Naive thymus-derived CD4-positive, alpha-beta T cell (primary cell): Measurements from ENCODE around the gene CDCP1. TPM values are rescaled to one million over a fixed set of nuclear protein-coding genes. Genes with fewer than 3 reads are reported as not detected.

Source experiments
- ATAC-seq: fragments of 150-1000 bp; cut with Tn5 transposase; 2 replicates; pipeline ENCODE4 v1.10.0; 2021; ENCODE audit warnings: mild to moderate bottlenecking, moderate library complexity
- CTCF ChIA-PET: fragments of 350-600 bp; sonication (Branson Sonifier 250); formaldehyde crosslinking; loops from one replicate; lab custom pipeline; 2021; ENCODE audit warnings: antibody characterized with exemption; lab: Charles Lee
- POLR2A ChIA-PET: fragments of 350-600 bp; sonication (Branson Sonifier 250); formaldehyde crosslinking; loops from one replicate; lab custom pipeline; 2021; ENCODE audit warnings: antibody characterized with exemption, inconsistent platforms; lab: Charles Lee
- DNase-seq, 9 donors: peaks; one replicate each; pipeline versions ENCODE4 v3.0.0 to v3.0.0-alpha.2; 2020 to 2022; ENCODE audit warnings: mixed read lengths in 1 of 9
- H3K27ac ChIP-seq: one replicate; pipeline ENCODE4 v1.7.0; 2013; ENCODE audit warnings: mild to moderate bottlenecking, low read depth, low read length, moderate library complexity
- H3K27me3 ChIP-seq, 2 donors: one replicate each; pipeline ENCODE4 v1.7.0; 2013; ENCODE audit warnings: low read length in 2 of 2, mild to moderate bottlenecking in 2 of 2, moderate library complexity in 2 of 2; ENCODE audit not compliant: control insufficient read depth in 2 of 2, insufficient read depth in 2 of 2
- H3K36me3 ChIP-seq, 3 experiments: 1 replicate in 2 of 3; 2 replicates in 1 of 3; pipeline ENCODE4 v1.7.0; 2013; ENCODE audit warnings: low read length in 3 of 3, mild to moderate bottlenecking in 3 of 3, moderate library complexity in 1 of 3; ENCODE audit not compliant: insufficient read depth in 3 of 3, control insufficient read depth in 2 of 3
- H3K4me1 ChIP-seq, 2 donors: one replicate each; pipeline ENCODE4 v1.7.0; 2013; ENCODE audit warnings: low read length in 2 of 2, mild to moderate bottlenecking in 2 of 2, moderate library complexity in 1 of 2; ENCODE audit not compliant: control insufficient read depth in 2 of 2, insufficient read depth in 2 of 2
- H3K4me3 ChIP-seq: 2 replicates; pipeline ENCODE4 v1.7.0; 2013; ENCODE audit warnings: mild to moderate bottlenecking, low read length
- H3K9me3 ChIP-seq, 3 experiments: 1 replicate in 2 of 3; 2 replicates in 1 of 3; pipeline ENCODE4 v1.7.0; 2013; ENCODE audit warnings: low read length in 3 of 3; ENCODE audit not compliant: control insufficient read depth in 2 of 3
- H3K27ac Mint-ChIP-seq, 9 donors: one replicate each; pipeline ENCODE4 v1.8.0; 2020 to 2022; ENCODE audit warnings: mixed read lengths in 9 of 9, mild to moderate bottlenecking in 8 of 9, moderate library complexity in 5 of 9, inconsistent platforms in 2 of 9
- H3K27me3 Mint-ChIP-seq, 5 donors: one replicate each; pipeline ENCODE4 v1.8.0; 2021 to 2022; ENCODE audit warnings: mixed read lengths in 5 of 5, mild to moderate bottlenecking in 1 of 5
- H3K36me3 Mint-ChIP-seq, 5 donors: one replicate each; pipeline ENCODE4 v1.8.0; 2020 to 2022; ENCODE audit warnings: mixed read lengths in 5 of 5, mild to moderate bottlenecking in 3 of 5, inconsistent platforms in 1 of 5
- H3K4me1 Mint-ChIP-seq, 7 donors: one replicate each; pipeline ENCODE4 v1.8.0; 2020 to 2022; ENCODE audit warnings: mixed read lengths in 7 of 7, mild to moderate bottlenecking in 3 of 7, inconsistent platforms in 1 of 7
- H3K4me3 Mint-ChIP-seq, 10 donors: one replicate each; pipeline ENCODE4 v1.8.0; 2020 to 2022; ENCODE audit warnings: mild to moderate bottlenecking in 10 of 10, mixed read lengths in 10 of 10, moderate library complexity in 6 of 10, inconsistent platforms in 2 of 10
- H3K9me3 Mint-ChIP-seq, 11 donors: one replicate each; pipeline ENCODE4 v1.8.0; 2020 to 2022; ENCODE audit warnings: mixed read lengths in 11 of 11, mild to moderate bottlenecking in 4 of 11, inconsistent platforms in 1 of 11, moderate library complexity in 1 of 11
- intact Hi-C, 2 donors: fragments of 100-400 bp; cut with micrococcal nuclease; formaldehyde crosslinking; loops; one replicate each; pipeline ENCODE4 v1.15.1; 2023
- polyA plus RNA-seq, 2 donors: library from polyadenylated mRNA; unstranded; fragments of 300-500 nt; fragmentation: Illumina TruSeq; gene quantifications; one replicate each; pipeline ENCODE4 v1.2.3, GENCODE V29; 2021
- total RNA-seq, 6 experiments: library from RNA in 5 of 6; stranded (reverse) in 5 of 6; gene quantifications; 1 replicate in 5 of 6; 2 replicates in 1 of 6; pipeline ENCODE4 v1.2.3 and lab custom pipeline; 2021 to 2026

Gene CDCP1
- total and polyA plus RNA-seq, 7 experiments from 2014 or later, result 0.05 to 7.2 (median 0.81) TPM

GRCh38 chr3:45187694-45188141 is 41.5 kb upstream of the CDCP1 start:
- H3K27ac ChIP-seq, result no peak overlapping the region
- Mint-ChIP-seq H3K36me3 (no peaks in the 10 kb centered on the region), H3K27me3 (peaks cover 0 to 18% (median 0%) of the 10 kb centered on the region in 5 donors), H3K27ac (peak overlapping the region in 1 of 9 donors; percentile 13), H3K9me3 (no peaks in the 10 kb centered on the region), H3K4me3 (no peak overlapping the region), H3K4me1 (peaks cover 0 to 29% (median 5%) of the 10 kb centered on the region in 7 donors)
- POLR2A ChIA-PET, result no interaction called here
- DNase-seq, result no peak
- no peaks in the 10 kb centered on the region for H3K36me3 ChIP-seq
- H3K27me3 ChIP-seq, result no peaks in the 10 kb centered on the region
- intact Hi-C loops, result no loop called here
- no peak overlapping the region for H3K4me3 ChIP-seq
- H3K4me1 ChIP-seq, result no peaks in the 10 kb centered on the region
- H3K9me3 ChIP-seq, result no peaks in the 10 kb centered on the region
- ATAC-seq, result no peak
- CTCF ChIA-PET, result interaction anchor here (0.6 to 1.1 kb wide), 4 partner anchors 22 to 472 kb away, joined by 3 to 5 read pairs (median 4); no protein-coding TSS in a partner anchor

DNA sequence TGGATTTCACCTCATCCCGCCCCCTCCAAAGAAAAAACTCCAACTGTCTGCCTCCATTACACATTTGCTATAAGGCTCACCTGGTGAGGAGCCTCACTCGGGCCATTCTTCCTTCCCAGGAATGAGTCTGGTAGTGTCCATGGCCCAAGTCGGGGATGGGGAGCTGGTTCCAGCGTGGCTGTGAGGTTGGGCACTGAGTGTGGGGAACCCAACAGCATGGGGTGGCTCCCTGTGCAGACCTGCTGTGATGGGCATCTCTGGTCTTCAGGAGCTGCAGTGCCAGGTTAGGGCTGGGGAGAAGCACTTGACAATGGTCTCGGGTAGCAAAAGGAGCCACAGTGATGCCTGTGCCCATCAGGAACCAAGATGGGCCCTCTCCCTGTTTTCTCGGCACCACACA is 40.7 kb upstream of the CDCP1 start:
- DNase-seq (no peak), ATAC-seq (no peak)
- Histone ChIP-seq H3K4me1 (no peaks in the 10 kb centered on the region), H3K4me3 (no peak overlapping the region), H3K27me3 (no peaks in the 10 kb centered on the region), H3K9me3 (no peaks in the 10 kb centered on the region), H3K36me3 (no peaks in the 10 kb centered on the region), H3K27ac (no peak overlapping the region)
- intact Hi-C loops, result no loop called here
- Mint-ChIP-seq H3K9me3 (no peaks in the 10 kb centered on the region), H3K27ac (peak overlapping the region in 1 of 9 donors; percentile 6), H3K36me3 (no peaks in the 10 kb centered on the region), H3K4me1 (peaks cover 0 to 26% (median 5%) of the 10 kb centered on the region in 7 donors), H3K4me3 (no peak overlapping the region), H3K27me3 (peaks cover 0 to 14% (median 0%) of the 10 kb centered on the region in 5 donors)
- ChIA-PET CTCF (interaction anchor here (0.8 kb wide), 1 partner anchor 27 kb away, joined by 3 read pairs; no protein-coding TSS in a partner anchor), POLR2A (no interaction called here)

DNA sequence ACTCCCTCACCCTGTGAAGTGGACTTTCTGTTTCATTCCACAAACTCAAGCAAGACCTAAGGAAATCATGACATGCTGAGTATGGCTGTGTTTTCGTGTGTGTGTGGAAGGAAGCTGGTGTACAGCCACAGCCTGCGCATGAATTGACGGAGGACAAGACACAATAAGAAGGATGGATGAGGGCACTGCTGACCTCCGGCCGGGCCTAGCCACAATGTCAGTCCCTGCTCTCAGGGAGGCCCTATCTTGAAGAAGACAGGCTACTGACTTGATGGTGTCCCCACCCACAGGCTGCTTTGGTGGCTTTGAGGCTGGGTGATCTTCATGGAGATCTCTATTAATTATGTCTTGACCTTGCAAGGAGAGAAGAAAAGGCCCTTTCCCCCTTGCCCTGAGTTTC is 39.3 kb upstream of the CDCP1 start:
- Histone ChIP-seq H3K27ac (no peak overlapping the region), H3K27me3 (no peaks in the 10 kb centered on the region), H3K36me3 (no peaks in the 10 kb centered on the region), H3K4me1 (no peaks in the 10 kb centered on the region), H3K9me3 (no peaks in the 10 kb centered on the region), H3K4me3 (no peak overlapping the region)
- DNase-seq, result no peak
- ChIA-PET POLR2A (no interaction called here), CTCF (no interaction called here)
- Mint-ChIP-seq H3K4me3 (no peak overlapping the region), H3K4me1 (peaks cover 0 to 20% (median 5%) of the 10 kb centered on the region in 7 donors), H3K36me3 (no peaks in the 10 kb centered on the region), H3K27me3 (peaks cover 0 to 16% (median 0%) of the 10 kb centered on the region in 5 donors), H3K9me3 (no peaks in the 10 kb centered on the region), H3K27ac (no peak overlapping the region)
- no peak for ATAC-seq
- intact Hi-C loops, result no loop called here

GRCh38 chr3:45185052-45185451 is 38.9 kb upstream of the CDCP1 start:
- Histone ChIP-seq H3K9me3 (no peaks in the 10 kb centered on the region), H3K4me3 (no peak overlapping the region), H3K27me3 (no peaks in the 10 kb centered on the region), H3K4me1 (no peaks in the 10 kb centered on the region), H3K36me3 (no peaks in the 10 kb centered on the region), H3K27ac (no peak overlapping the region)
- Mint-ChIP-seq H3K4me3 (no peak overlapping the region), H3K4me1 (peaks cover 0 to 20% (median 5%) of the 10 kb centered on the region in 7 donors), H3K27me3 (peaks cover 0 to 20% (median under 1%) of the 10 kb centered on the region in 5 donors), H3K36me3 (no peaks in the 10 kb centered on the region), H3K9me3 (no peaks in the 10 kb centered on the region), H3K27ac (no peak overlapping the region)
- intact Hi-C loops, result no loop called here
- POLR2A ChIA-PET, result no interaction called here
- CTCF ChIA-PET, result interaction anchor here (1.0 kb wide), 1 partner anchor 25 kb away, joined by 3 read pairs; no protein-coding TSS in a partner anchor
- DNase-seq (no peak), ATAC-seq (no peak)

GRCh38 chr3:45183872-45184262 is 37.7 kb upstream of the CDCP1 start:
- Histone ChIP-seq H3K4me1 (no peaks in the 10 kb centered on the region), H3K27ac (no peak overlapping the region), H3K4me3 (no peak overlapping the region), H3K9me3 (no peaks in the 10 kb centered on the region), H3K27me3 (no peaks in the 10 kb centered on the region), H3K36me3 (no peaks in the 10 kb centered on the region)
- no peak for ATAC-seq
- no peak for DNase-seq
- no peaks in the 10 kb centered on the region for H3K9me3 Mint-ChIP-seq
- ChIA-PET CTCF (interaction anchor here (1.0 kb wide), 1 partner anchor 26 kb away, joined by 3 read pairs; no protein-coding TSS in a partner anchor), POLR2A (interaction anchor here (0.6 kb wide), 1 partner anchor 56 kb away, joined by 3 read pairs; no protein-coding TSS in a partner anchor)
- no peaks in the 10 kb centered on the region for H3K36me3 Mint-ChIP-seq
- H3K4me3 Mint-ChIP-seq, result no peak overlapping the region
- peak overlapping the region in 1 of 9 donors; percentile 34 for H3K27ac Mint-ChIP-seq
- intact Hi-C loops, result no loop called here
- H3K4me1 Mint-ChIP-seq, result peaks cover 0 to 17% (median 5%) of the 10 kb centered on the region in 7 donors
- H3K27me3 Mint-ChIP-seq, result peaks cover 0 to 30% (median 8%) of the 10 kb centered on the region in 5 donors

GRCh38 chr3:45182915-45183871 is 37.0 kb upstream of the CDCP1 start:
- ChIA-PET CTCF (interaction anchor here (0.7 kb wide), 1 partner anchor 138 kb away, joined by 3 read pairs; no protein-coding TSS in a partner anchor), POLR2A (interaction anchor here (0.6 kb wide), 1 partner anchor 55 kb away, joined by 3 read pairs; no protein-coding TSS in a partner anchor)
- H3K9me3 ChIP-seq, result no peaks in the 10 kb centered on the region
- no peaks in the 10 kb centered on the region for H3K27me3 ChIP-seq
- H3K27ac Mint-ChIP-seq, result no peak overlapping the region
- H3K27ac ChIP-seq, result no peak overlapping the region
- ATAC-seq (no peak), DNase-seq (no peak)
- intact Hi-C loops, result no loop called here
- peaks cover 0 to 36% (median 8%) of the 10 kb centered on the region in 5 donors for H3K27me3 Mint-ChIP-seq
- no peaks in the 10 kb centered on the region for H3K36me3 Mint-ChIP-seq
- no peaks in the 10 kb centered on the region for H3K9me3 Mint-ChIP-seq
- H3K4me1 Mint-ChIP-seq, result peaks cover 0 to 11% (median 5%) of the 10 kb centered on the region in 7 donors
- H3K36me3 ChIP-seq, result no peaks in the 10 kb centered on the region
- no peaks in the 10 kb centered on the region for H3K4me1 ChIP-seq
- H3K4me3 ChIP-seq, result no peak overlapping the region
- no peak overlapping the region for H3K4me3 Mint-ChIP-seq
